Esophagus muscularis mucosa (tissue), 4 donors: ENCODE measurements around the gene KIF16B. TPM values are rescaled to one million over a fixed set of nuclear protein-coding genes. Genes with fewer than 3 reads are reported as not detected.
"Not testable (repeated sequence)": the region's sequence is repeated elsewhere in the genome, so short reads cannot be mapped to it uniquely, and the experiment has no call there.

Experiments used
- DNase-seq: peaks from one replicate; pipeline ENCODE4 v3.0.0-alpha.2; 2017; ENCODE audit errors: extremely low spot score
- H3K27ac ChIP-seq, 4 donors: fragments of 200-600 bp; sonication (generic); replicated peaks in 1 of 4; 1 replicate in 3 of 4; 2 replicates in 1 of 4; pipeline ENCODE4 v1.5.1; 2016 to 2019; ENCODE audit warnings: mild to moderate bottlenecking in 1 of 4
- H3K27me3 ChIP-seq, 4 donors: fragments of 200-600 bp; sonication (generic); one replicate each; pipeline versions ENCODE4 v1.5.1 to v1.6.0; 2016 to 2019
- H3K36me3 ChIP-seq, 4 donors: fragments of 200-600 bp; sonication (generic); one replicate each; pipeline ENCODE4 v1.5.1; 2016 to 2019
- H3K4me1 ChIP-seq, 4 donors: fragments of 200-600 bp; sonication (generic); one replicate each; pipeline ENCODE4 v1.5.1; 2016 to 2019
- H3K4me3 ChIP-seq, 4 donors: fragments of 200-600 bp; sonication (generic); 1 replicate in 2 of 4; 2 replicates in 2 of 4; pipeline ENCODE4 v1.5.1; 2016 to 2019; ENCODE audit warnings: mild to moderate bottlenecking in 4 of 4, moderate library complexity in 1 of 4
- H3K9me3 ChIP-seq, 4 donors: fragments of 200-600 bp; sonication (generic); 1 replicate in 3 of 4; 2 replicates in 1 of 4; pipeline ENCODE4 v1.5.1; 2016 to 2019
- EP300 ChIP-seq: sonication (generic); formaldehyde crosslinking; IDR thresholded peaks from one replicate; pipeline ENCODE4 v1.6.1; 2017; ENCODE audit warnings: antibody characterized with exemption
- POLR2A ChIP-seq: fragments of 450-650 bp; IDR thresholded peaks from one replicate; pipeline ENCODE4 v1.6.1; 2017; ENCODE audit warnings: antibody characterized with exemption, moderate library complexity, mild to moderate bottlenecking, low read depth
- POLR2AphosphoS5 ChIP-seq, 2 donors: sonication (generic); formaldehyde crosslinking; IDR thresholded peaks; one replicate each; pipeline ENCODE4 v1.6.1; 2017; ENCODE audit warnings: antibody characterized with exemption in 2 of 2
- WGBS: methylation state at CpG from one replicate; pipeline ENCODE4 v1.1.5; 2018; 5-methylcytosine and 5-hydroxymethylcytosine counted together
- intact Hi-C: fragments of 100-400 bp; cut with DNase I; formaldehyde crosslinking; loops from one replicate; pipeline ENCODE4 v1.15.1; 2023
- total RNA-seq, 4 donors: library from RNA; depleted of rRNA; stranded (reverse); fragments of >200 nt; gene quantifications; one replicate each; pipeline versions ENCODE4 v1.1.0 to v1.2.1, GENCODE V29; 2016
- TF ChIP-seq, protein P1 (sequence below), 3 experiments: fragments of 200-600 bp in 2 of 3; fragments of 450-650 bp in 1 of 3; sonication (generic) in 2 of 3; IDR thresholded peaks; one replicate each; pipeline ENCODE4 v1.5.1; 2017 to 2019; ENCODE audit warnings: antibody characterized with exemption in 3 of 3, mild to moderate bottlenecking in 2 of 3, moderate library complexity in 1 of 3

The KIF16B gene
- total RNA-seq, 4 donors from 2014 or later = 15.4 to 21.1 (median 19.3) TPM

DNA sequence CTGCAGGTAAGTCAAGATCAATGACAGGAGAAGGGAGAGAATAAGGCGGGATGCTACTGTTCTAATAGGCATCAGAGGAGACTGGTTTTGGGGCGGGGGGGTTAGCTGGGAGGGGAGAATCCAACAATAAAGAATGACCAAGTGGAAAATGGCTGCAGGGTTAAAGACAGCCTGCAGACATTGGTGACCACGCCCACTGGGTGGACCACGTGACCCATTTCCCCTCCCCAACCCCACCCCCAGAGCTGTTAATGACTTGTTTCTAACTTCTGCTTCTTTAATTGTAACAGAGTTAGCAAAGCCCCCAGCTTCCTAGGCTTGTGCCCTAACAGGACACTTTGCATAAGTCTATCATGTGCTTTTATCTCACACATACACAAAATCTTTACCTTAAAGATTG, 344.5 kb downstream of the KIF16B start:
- DNase-seq = no peak
- no peaks in the 10 kb centered on the region for H3K4me1 ChIP-seq
- no peaks in the 10 kb centered on the region for H3K36me3 ChIP-seq
- WGBS = 91% methylated on average over 4 of the region's 4 CpGs
- no peak for TF ChIP-seq EP300
- TF ChIP-seq, protein P1, sequence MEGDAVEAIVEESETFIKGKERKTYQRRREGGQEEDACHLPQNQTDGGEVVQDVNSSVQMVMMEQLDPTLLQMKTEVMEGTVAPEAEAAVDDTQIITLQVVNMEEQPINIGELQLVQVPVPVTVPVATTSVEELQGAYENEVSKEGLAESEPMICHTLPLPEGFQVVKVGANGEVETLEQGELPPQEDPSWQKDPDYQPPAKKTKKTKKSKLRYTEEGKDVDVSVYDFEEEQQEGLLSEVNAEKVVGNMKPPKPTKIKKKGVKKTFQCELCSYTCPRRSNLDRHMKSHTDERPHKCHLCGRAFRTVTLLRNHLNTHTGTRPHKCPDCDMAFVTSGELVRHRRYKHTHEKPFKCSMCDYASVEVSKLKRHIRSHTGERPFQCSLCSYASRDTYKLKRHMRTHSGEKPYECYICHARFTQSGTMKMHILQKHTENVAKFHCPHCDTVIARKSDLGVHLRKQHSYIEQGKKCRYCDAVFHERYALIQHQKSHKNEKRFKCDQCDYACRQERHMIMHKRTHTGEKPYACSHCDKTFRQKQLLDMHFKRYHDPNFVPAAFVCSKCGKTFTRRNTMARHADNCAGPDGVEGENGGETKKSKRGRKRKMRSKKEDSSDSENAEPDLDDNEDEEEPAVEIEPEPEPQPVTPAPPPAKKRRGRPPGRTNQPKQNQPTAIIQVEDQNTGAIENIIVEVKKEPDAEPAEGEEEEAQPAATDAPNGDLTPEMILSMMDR (IDR thresholded peaks at IDR 0.05) = no peak
- TF ChIP-seq POLR2AphosphoS5 (IDR thresholded peaks at IDR 0.05) = no peak
- TF ChIP-seq POLR2A = no peak
- intact Hi-C loops = no loop called here
- H3K4me3 ChIP-seq = no peak overlapping the region
- no peaks in the 10 kb centered on the region for H3K9me3 ChIP-seq
- H3K27ac ChIP-seq = no peak overlapping the region
- H3K27me3 ChIP-seq = no peaks in the 10 kb centered on the region

DNA sequence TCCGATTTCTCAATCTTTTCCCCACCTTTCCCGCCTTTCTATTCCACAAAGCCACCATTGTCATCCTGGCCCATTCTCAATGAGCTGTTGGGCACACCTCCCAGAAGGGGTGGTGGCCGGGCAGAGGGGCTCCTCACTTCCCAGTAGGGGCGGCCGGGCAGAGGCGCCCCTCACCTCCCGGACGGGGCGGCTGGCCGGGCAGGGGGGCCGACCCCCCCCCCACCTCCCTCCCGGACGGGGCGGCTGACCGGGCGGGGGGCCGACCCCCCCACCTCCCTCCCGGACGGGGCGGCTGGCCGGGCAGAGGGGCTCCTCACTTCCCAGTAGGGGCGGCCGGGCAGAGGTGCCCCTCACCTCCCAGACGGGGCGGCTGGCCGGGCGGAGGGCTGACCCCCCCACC, 346.3 kb downstream of the KIF16B start:
- H3K9me3 ChIP-seq, H3K36me3 ChIP-seq, H3K27ac ChIP-seq, intact Hi-C loops, H3K4me1 ChIP-seq, H3K4me3 ChIP-seq, H3K27me3 ChIP-seq, DNase-seq: not testable (repeated sequence)
- no CpG with 5 or more reads among the region's 27 CpGs for WGBS

DNA sequence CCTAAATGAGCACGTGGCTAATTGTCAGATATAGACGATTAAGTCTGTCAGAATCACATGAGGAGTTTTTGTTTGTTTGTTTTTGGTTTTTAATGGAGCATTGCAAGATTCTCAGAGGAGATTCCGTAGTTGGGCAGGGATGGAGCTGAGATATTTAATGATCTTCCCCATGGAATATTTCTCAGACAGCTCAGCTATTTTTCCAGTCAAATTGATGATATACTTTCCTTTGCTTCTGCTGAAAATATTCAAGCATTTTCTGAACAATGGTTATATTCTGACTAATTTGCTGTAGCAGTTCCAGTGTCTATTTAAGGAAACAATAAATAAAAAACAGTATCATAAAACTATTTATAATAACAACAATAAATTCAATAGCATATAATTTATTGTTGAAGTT, 348.4 kb downstream of the KIF16B start:
- Histone ChIP-seq H3K4me1 (no peaks in the 10 kb centered on the region), H3K27me3 (no peaks in the 10 kb centered on the region), H3K4me3 (no peak overlapping the region), H3K9me3 (peaks cover 0 to 5% (median 0%) of the 10 kb centered on the region in 4 donors), H3K27ac (no peak overlapping the region), H3K36me3 (no peaks in the 10 kb centered on the region)
- intact Hi-C loops = no loop called here
- no peak for DNase-seq
- 64% methylated on average over 3 of the region's 3 CpGs for WGBS
- TF ChIP-seq, protein P1 (IDR thresholded peaks at IDR 0.05) = no peak
- TF ChIP-seq POLR2A (no peak), EP300 (no peak), POLR2AphosphoS5 (IDR thresholded peaks at IDR 0.05) (no peak)

DNA sequence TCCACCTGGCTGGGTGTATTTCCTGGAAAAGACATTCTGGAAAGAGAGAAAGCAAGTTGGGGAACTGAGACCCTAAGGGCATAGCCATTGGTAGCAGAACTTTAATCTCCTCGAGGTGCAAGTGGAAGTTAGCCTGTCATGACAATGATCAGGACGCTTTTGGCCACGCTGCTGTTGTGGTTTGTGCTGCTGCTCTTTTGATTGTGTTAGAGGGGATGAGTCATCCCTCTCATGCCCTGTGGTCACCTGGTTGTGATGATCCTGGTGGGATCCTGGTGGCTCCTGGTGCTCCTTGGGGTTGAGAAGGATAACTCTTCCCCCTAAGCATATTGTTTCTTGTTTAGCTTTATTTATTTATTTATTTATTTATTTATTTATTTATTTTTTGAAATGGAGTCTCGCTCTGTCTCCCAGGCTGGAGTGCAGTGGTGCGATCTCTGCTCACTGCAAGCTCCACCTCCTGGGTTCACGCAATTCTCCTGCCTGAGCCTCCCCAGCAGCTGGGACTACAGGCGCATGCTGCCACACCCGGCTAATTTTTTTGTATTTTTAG, 350.3 kb downstream of the KIF16B start:
- no peaks in the 10 kb centered on the region for H3K36me3 ChIP-seq
- H3K9me3 ChIP-seq = peaks cover 0 to 5% (median 0%) of the 10 kb centered on the region in 4 donors
- intact Hi-C loops = no loop called here
- H3K4me1 ChIP-seq = no peaks in the 10 kb centered on the region
- no peak overlapping the region for H3K27ac ChIP-seq
- H3K27me3 ChIP-seq = no peaks in the 10 kb centered on the region
- 91% methylated on average over 8 of the region's 8 CpGs for WGBS
- H3K4me3 ChIP-seq = no peak overlapping the region
- TF ChIP-seq POLR2A (no peak), POLR2AphosphoS5 (IDR thresholded peaks at IDR 0.05) (no peak), EP300 (no peak)
- TF ChIP-seq, protein P1 (IDR thresholded peaks at IDR 0.05) = no peak
- DNase-seq = no peak

Other genes with a start within 250 kb of the KIF16B start
- gene SNRPB2, start 156.6 kb upstream of the KIF16B start, total RNA-seq = 10 to 100 TPM; 22.0 to 49.4 (median 30.5) TPM
- gene OTOR, start 174.9 kb upstream of the KIF16B start, total RNA-seq = not detected